SH-SY5Y (cell line): ENCODE data around the gene LRMDA.

Source experiments
- GATA2 ChIP-seq: IDR thresholded peaks from 2 replicates; pipeline ENCODE4 v1.6.1; 2011; ENCODE audit warnings: mild to moderate bottlenecking, low read depth, low read length
- GATA3 ChIP-seq: IDR thresholded peaks from 2 replicates; pipeline ENCODE4 v1.6.1; 2011; ENCODE audit warnings: low read depth, mild to moderate bottlenecking, low read length, moderate library complexity

LRMDA gene

DNA sequence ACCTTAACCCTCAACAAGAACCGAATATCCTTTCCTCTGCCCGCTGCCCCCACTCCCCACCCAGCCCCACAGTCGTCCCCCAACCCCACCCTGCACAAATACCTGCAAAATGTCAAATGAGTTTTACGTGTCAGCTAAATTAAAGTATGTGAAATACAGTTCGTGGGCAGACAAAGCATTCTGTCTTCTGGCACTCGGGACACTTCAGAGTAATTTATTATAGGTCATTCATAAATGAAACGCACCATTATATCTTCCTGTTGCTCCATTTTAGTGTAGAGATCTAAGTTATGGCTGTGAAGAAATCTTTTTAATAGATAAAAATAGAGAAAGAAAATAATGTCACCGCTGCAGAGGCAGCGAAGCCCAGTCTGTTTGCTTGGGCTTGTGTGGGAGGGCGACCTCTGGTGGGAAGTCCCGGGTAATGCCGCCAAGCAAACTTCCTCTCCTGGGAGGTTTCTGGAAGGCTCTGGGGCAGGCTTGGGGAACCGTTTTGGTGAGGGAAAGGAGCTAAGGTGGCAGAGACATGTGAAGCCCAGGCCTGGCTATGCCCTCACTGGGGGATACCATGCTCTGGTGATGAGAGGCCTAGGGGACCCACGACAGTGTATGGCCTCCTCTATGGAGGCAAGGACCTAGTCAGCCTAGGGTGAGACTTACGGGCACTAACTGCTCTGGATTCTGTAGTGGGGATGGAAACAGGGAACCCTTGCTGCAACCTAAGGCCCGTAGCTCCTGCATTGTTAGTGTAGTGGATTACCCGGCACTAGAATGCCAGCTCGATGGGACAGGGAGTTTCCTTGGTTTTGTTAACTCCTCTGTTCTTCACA, 604.9 kb downstream of the LRMDA start:
- TF ChIP-seq GATA3: no peak
- no peak for TF ChIP-seq GATA2

DNA sequence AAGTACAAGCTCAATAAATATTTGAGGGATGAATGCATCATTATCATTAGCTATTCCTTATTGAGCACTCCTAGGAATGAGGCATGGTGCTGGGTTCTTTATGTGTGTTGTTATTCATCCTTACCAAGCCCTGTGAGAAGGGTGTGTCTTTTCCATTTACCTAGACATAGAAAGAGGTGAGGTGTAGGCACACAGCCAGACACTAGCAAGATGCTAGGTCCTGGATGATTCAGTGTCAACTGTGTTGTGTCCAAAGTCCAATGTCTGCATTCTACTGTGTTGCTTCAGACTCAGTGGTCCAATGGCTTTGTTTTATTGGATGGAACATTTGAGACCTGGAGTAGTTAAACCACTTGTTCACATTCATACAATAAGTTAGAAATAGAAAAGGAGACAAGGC, 605.5 kb downstream of the LRMDA start:
- TF ChIP-seq GATA2: no peak
- TF ChIP-seq GATA3: no peak

DNA sequence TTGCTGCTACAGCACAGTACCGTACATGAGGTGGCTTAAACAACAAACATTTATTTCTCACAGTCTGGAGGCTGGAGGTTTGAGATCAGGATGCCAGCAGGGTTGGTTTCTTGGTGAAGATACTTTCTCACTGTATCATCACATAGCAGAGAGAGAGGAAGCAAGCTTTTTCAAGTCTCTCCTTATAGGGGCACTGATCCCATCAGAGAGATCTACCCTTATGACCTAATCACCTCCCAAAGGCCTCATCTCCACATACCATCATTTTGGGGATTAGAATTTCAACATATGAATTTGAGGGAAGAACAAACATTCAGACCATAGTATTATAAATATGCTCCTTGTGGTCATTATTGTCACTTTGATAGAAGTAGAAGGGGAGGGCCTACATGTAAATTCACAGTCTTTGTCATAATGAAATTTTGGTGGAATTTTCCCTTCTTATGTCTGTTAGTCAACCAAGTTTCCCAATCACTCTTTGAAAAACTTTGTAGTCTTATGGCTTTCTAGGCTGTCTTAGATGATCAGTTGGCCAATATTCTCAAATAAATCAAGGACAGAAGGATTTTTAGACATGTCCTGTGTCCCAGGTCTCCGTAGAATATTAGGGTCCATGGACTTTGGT, 606.2 kb downstream of the LRMDA start:
- TF ChIP-seq GATA2: no peak
- TF ChIP-seq GATA3: no peak

DNA sequence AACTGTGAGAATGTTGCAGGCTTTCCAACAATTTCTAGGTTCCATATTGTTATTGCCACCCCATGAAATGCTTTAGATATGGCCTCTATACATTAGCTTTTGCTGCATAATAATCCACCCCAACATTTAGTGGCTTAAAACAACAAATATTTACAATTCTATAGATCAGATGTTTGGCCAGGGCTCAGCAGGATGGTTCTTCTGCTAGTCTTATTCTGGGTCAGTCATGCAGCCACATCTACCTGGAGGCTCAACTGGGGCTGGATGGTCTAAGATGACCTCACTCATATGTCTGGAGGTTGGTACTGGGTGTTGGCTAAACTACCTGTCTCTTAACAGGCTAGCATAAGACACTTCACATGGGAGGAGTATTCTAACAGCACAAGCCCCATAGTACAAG, 607.3 kb downstream of the LRMDA start:
- no peak for TF ChIP-seq GATA3
- no peak for TF ChIP-seq GATA2

DNA sequence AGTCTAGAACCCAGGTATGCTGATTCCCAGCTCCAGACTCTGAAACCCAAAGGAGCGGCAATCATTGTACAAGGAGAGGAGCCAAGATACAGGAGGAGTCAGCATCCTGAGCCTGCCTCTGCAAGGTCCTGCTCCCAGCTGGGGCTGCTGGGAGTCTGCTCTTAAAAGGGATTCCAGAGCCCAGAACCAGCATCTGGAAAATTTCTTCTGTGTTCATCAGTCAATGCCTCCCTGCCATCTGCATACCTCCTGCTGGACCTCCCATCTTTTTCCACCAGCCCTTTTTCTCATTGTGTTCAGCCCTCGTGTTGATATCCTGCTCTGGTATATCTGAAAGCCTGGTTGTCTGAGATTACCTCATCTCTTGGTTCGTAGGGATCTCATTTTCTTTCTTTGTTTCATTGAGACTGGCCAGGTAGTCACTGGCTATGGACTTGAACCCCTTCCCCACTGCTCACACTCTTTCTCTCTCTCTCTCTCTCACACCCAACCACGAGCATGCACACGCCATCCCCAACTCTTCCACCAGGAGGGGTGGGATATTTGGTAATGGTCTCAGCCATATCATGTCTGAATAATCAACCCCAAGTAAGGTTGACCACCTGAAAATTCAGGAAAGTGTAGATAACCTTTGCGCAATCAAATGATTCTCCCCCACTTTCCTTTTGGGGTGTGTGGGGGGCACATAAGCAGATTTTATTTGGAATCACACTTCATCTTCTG, 608.8 kb downstream of the LRMDA start:
- no peak for TF ChIP-seq GATA2
- no peak for TF ChIP-seq GATA3

DNA sequence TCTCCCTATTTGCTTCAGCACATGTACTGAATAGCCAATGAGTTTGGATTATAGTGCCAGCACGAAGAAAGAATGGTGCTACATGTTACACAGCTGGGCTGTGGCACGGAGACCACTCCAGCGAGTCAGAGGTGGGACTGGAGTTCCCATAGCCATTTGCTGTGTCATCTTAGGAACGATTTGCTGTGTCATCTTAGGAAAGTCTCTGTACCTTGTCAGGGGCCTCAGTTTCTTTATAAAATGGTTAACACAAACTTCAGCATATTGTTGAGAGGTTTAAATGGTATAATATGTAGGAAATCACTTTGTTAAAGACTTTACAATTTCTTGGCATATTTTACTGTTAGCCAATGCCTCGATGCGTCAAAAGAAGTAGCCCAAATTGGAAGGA, 609.4 kb downstream of the LRMDA start:
- TF ChIP-seq GATA2 (no peak), GATA3 (no peak)

DNA sequence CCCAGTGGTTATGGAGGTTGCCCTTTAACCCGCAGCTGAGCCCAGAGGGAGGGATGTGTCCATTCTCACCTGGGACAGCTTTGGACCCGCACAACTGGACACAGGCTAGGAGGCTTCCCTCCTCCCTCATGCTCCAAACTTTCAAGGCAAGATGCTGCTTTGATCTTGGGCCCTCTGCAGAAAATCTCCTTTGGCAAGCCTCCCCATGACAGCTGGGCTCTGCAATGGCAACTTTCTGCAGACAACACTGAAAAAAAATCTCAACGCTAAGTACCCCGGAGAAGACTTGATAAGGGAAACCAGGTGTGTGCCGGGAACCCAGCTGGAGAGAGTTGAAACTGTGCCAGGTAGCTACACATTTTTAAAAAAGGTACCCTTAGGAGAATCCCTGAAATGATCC, 610.1 kb downstream of the LRMDA start:
- no peak for TF ChIP-seq GATA2
- TF ChIP-seq GATA3: no peak

DNA sequence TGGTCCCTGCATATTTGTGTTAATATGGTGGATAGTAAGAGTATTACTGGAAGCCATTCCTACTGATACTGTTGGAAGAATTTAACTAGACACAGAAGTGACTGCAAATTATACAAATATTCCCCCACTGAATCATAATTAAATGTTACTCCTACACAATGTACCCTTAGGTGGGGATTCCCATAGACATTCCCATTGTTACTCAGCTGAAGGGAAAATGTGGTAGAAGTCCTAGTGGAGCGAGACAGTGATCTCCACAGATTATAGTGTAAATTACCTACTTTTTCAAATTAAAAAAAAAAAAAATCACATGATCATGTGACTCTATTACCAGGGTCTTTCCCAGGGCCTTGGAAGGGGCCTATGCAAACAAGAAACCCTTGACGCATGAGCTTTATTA, 611.8 kb downstream of the LRMDA start:
- TF ChIP-seq GATA2: no peak
- no peak for TF ChIP-seq GATA3

DNA sequence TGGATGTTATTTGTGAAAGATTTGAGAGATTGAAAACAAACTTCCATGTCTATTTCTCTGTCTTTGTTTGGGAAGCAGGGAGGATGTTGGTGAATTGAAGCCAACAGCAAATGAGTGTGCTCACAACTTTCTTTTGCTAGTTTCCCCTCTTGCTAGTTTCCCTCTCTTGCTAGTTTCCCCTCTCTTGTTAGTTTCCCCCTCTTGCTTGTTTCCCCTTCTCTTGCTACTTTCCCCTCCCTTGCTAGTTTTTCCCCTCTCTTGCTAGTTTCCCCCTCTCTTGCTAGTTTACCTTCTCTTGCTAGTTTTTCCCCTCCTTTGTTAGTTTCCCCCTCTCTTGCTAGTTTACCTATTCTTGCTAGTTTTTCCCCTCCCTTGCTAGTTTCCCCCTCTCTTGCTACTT, 613.3 kb downstream of the LRMDA start:
- TF ChIP-seq GATA2 (no peak), GATA3 (no peak)

DNA sequence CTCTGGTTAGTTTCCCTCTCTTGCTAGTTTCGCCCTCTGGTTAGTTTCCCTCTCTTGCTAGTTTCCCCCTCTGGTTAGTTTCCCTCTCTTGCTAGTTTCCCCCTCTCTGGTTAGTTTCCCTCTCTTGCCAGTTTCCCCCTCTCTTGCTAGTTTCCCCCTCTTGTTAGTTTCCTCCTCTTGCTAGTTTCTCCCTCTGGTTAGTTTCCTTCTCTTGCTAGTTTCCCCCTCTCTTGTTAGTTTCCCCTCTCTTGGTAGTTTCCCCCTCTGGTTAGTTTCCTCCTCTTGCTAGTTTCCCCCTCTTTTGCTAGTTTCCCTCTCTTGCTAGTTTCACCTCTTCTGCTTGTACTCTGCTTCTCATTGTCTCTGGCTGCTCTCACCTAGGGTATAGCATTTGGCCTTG, 613.8 kb downstream of the LRMDA start:
- no peak for TF ChIP-seq GATA3
- no peak for TF ChIP-seq GATA2

DNA sequence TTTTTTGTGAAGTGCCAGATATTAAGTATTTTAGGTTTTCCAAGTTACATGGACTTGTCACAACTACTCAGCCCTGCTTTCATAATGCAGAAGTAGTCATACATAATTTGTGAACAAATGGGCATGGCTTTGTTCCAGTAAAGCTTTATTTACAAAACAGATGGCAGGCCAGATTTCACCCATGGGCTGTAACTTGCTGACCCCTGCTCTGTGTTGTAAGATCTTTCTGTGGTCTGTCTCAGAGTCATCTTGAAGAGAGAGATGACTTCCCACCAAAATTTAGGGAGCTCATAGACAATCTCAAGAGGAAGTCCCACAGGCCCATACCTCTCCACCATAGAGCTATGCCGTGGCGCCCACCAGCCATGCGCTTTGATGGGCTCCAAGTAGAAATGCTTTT, 616.1 kb downstream of the LRMDA start:
- TF ChIP-seq GATA2: no peak
- no peak for TF ChIP-seq GATA3

DNA sequence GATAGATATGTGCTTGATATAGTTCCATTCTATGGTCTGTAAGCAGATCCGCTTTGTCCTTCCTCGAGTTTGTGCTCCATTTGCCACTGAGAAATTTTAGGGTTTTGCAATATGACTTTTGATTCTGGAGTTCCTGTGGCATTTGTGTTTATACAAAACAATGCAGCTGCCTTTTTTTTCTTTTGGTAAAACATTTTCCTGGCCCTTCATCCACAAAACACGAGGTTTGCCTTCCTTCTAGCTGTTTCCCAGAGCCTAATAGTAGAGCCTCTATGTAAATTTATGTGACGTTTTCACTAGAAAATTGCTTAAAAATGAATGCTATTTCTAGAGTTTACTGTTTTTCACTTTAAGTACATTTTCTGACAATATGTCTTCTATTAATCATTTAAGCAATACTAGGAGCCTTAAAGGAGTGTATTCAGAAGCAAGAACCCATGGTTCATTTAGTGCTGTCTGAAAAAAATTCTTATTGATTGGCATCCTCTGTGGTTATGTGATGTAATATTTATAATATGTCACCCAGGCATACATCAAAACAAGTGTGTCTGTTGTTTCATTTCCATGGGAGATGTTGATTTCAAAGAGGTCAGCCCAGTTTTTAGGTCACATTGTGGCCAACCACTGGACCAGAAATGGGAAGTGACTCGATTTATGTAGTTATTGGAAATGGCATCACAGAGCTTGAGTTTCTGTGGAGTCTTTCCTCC, 618.3 kb downstream of the LRMDA start:
- TF ChIP-seq GATA2 (no peak), GATA3 (no peak)

DNA sequence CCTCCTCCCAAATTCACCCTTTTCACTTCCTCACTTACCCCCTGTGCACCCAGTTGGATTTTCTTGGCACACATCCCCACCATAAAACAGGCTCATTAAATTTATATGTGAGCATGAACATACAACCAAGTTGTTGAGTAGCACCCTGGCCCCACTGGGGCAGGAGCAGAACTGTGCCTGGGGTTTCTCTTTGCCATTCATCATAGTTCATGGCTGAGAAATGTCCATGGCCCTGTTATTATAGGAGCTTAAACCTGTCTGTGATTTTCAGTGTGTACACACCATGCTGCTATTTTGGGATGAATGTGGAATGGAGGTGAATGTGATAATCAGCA, 618.8 kb downstream of the LRMDA start:
- no peak for TF ChIP-seq GATA2
